DOHH2 (cell line): Measurements from ENCODE around the gene SYTL5.

ENCODE experiments used
- CTCF ChIP-seq: fragments of 200-600 bp; sonication (generic); IDR thresholded peaks from one replicate; pipeline ENCODE4 v1.5.1; 2014; ENCODE audit warnings: antibody characterized with exemption, mild to moderate bottlenecking, low read depth, low read length; ENCODE audit not compliant: poor library complexity, severe bottlenecking
- EZH2phosphoT487 ChIP-seq: fragments of 200-600 bp; sonication (generic); IDR thresholded peaks from 2 replicates; pipeline ENCODE4 v1.6.1; 2017; ENCODE audit warnings: borderline replicate concordance, mild to moderate bottlenecking, antibody characterized with exemption, low read length, moderate library complexity, mixed read lengths

GRCh38 chrX:38095971-38096529 is 89.7 kb downstream of the SYTL5 start:
- no peak for TF ChIP-seq CTCF
- no peak for TF ChIP-seq EZH2phosphoT487
